ENCODE measurements around the gene EIF4B. TPM values are rescaled to one million over a fixed set of nuclear protein-coding genes. Genes with fewer than 3 reads are reported as not detected.
"Not testable (repeated sequence)": the region's sequence is repeated elsewhere in the genome, so short reads cannot be mapped to it uniquely, and the experiment has no call there.

Gene EIF4B
- total RNA-seq, 2 donors from 2014 or later = 272 to 383 TPM

DNA sequence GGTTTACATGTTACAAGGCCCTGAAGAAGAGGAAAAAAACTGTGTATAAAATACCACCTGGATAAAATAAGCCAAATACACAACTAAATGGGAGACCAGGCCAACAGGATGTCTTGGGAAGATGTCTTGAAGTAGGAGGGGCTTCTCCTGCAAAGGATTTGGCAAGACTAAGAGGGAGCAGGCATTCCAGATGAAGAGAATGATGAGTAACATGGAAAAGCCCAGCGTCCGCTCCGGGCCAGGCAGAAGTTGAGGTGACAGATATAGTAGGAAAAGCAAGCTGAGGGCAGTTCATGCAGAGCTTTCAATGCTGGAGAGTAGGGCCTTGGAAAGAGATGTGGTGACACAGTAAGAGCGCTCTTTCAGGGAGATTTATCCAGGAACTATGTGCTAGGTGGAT, 16.1 kb upstream of the EIF4B start:
- no peaks in the 10 kb centered on the region for H3K4me1 ChIP-seq
- DNase-seq (ENCODE audit: low spot score) = no peak
- no peak overlapping the region for H3K27ac ChIP-seq
- H3K9me3 ChIP-seq = no peaks in the 10 kb centered on the region
- no peak overlapping the region for H3K4me3 ChIP-seq
- no peaks in the 10 kb centered on the region for H3K36me3 ChIP-seq
- no peaks in the 10 kb centered on the region for H3K27me3 ChIP-seq
- TF ChIP-seq, protein P1, sequence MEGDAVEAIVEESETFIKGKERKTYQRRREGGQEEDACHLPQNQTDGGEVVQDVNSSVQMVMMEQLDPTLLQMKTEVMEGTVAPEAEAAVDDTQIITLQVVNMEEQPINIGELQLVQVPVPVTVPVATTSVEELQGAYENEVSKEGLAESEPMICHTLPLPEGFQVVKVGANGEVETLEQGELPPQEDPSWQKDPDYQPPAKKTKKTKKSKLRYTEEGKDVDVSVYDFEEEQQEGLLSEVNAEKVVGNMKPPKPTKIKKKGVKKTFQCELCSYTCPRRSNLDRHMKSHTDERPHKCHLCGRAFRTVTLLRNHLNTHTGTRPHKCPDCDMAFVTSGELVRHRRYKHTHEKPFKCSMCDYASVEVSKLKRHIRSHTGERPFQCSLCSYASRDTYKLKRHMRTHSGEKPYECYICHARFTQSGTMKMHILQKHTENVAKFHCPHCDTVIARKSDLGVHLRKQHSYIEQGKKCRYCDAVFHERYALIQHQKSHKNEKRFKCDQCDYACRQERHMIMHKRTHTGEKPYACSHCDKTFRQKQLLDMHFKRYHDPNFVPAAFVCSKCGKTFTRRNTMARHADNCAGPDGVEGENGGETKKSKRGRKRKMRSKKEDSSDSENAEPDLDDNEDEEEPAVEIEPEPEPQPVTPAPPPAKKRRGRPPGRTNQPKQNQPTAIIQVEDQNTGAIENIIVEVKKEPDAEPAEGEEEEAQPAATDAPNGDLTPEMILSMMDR (IDR thresholded peaks at IDR 0.05) = no peak

DNA sequence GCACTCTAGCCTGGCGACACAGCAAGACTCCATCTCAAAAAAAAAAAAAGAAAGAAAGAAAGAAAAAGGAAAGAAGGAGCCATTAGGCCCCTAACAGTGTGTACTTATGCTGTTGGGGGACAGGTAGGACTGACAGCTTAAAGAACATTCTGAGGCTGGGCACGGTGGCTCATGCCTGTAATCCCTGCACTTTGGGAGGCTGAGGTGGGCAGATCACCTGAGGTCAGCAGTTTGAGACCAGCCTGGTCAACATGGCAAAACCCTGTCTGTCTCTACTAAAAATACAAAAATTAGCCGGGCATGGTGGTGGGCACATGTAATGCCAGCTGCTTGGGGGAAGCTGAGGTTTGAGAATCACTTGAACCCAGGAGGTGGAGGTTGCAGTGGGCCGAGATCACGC, 14.0 kb upstream of the EIF4B start:
- not testable (repeated sequence) for H3K27me3 ChIP-seq; DNase-seq (ENCODE audit: low spot score); H3K4me3 ChIP-seq; H3K36me3 ChIP-seq; H3K4me1 ChIP-seq; H3K9me3 ChIP-seq; H3K27ac ChIP-seq

DNA sequence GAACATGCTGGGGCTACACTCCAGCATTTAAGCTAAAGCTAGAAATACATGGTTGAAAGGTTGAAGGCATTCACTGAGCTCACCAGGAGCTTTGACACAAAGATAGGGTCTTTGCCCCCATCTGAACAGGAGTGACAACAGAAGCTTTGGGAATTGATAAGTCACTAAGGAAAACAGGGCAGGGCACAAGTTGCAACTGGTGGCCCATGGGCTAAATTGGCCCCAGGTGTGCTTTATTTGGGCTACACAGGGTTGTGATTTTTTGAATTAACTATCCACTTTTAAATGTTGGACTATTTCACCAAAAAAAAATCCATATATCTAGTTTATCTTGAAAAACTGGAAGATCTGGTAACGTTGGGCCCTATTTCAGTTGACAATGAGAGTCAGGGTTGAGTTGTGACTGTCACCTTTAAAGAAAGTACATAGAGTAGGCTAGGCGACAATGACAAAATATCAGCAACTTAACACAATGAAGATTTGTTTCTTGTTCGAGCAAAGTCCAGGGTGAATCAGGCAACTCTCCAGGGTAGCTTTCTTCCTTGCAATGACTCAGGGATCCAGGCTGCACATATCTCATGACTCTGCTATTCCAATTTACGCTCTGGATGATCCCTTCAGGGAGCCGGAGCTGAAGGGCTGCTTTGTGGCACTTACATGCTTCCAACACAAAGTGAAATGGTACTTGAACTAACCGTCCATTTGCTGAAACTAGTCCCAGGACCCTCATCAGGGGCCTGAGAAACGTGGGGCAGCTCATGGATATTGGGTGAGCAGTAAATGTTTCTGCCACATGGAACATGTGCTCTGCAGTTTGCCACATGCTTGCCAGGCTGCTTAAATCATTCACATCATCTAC, 13.3 kb upstream of the EIF4B start:
- H3K4me1 ChIP-seq = no peaks in the 10 kb centered on the region
- no peak overlapping the region for H3K27ac ChIP-seq
- H3K9me3 ChIP-seq = no peaks in the 10 kb centered on the region
- H3K4me3 ChIP-seq = no peak overlapping the region
- no peak for DNase-seq (ENCODE audit: low spot score)
- no peaks in the 10 kb centered on the region for H3K36me3 ChIP-seq
- no peaks in the 10 kb centered on the region for H3K27me3 ChIP-seq
- TF ChIP-seq, protein P1 (IDR thresholded peaks at IDR 0.05) = no peak

DNA sequence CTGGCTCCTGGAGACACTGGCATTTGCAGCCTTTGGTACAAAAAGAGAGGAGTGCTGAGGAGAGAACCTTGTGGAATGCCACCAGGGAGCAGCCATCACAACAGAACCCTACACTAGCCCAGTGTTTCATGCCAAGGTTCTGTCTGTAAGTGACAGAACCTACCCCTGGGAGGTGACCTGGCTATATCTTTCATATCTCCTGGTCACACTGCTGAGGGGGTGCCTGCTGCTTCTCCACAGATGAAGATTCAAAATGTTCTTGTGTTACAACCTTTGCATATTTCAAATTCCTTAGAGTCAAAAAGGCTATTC, 12.7 kb upstream of the EIF4B start:
- no peak overlapping the region for H3K27ac ChIP-seq
- no peaks in the 10 kb centered on the region for H3K36me3 ChIP-seq
- no peak overlapping the region for H3K4me3 ChIP-seq
- H3K9me3 ChIP-seq = no peaks in the 10 kb centered on the region
- TF ChIP-seq, protein P1 (IDR thresholded peaks at IDR 0.05) = no peak
- H3K4me1 ChIP-seq = no peaks in the 10 kb centered on the region
- H3K27me3 ChIP-seq = no peaks in the 10 kb centered on the region
- no peak for DNase-seq (ENCODE audit: low spot score)

DNA sequence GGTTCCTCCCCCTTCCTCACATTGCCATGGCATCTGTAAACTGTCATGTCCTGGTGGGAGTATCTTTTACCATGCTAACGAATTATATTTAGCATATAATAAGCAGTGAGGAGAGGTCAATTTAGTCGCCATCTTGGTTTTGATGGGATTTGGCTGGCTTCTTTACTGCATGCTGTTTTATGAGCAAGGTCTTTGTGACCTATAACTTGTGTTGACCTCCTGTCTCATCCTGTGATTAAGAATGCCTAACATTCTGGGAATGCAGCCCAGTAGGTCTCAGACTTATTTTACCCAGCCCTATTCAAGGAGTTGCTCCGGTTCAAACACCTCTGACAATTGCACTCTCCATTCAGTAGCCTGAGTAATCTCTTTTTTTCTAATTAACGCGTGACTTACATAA, 2.1 kb upstream of the EIF4B start:
- TF ChIP-seq, protein P1 (IDR thresholded peaks at IDR 0.05) = no peak
- Histone ChIP-seq H3K4me3 (no peak overlapping the region), H3K4me1 (peaks cover 0 to 32% of the 10 kb centered on the region in 2 donors), H3K27ac (no peak overlapping the region), H3K27me3 (no peaks in the 10 kb centered on the region), H3K9me3 (no peaks in the 10 kb centered on the region), H3K36me3 (no peaks in the 10 kb centered on the region)
- DNase-seq (ENCODE audit: low spot score) = no peak

DNA sequence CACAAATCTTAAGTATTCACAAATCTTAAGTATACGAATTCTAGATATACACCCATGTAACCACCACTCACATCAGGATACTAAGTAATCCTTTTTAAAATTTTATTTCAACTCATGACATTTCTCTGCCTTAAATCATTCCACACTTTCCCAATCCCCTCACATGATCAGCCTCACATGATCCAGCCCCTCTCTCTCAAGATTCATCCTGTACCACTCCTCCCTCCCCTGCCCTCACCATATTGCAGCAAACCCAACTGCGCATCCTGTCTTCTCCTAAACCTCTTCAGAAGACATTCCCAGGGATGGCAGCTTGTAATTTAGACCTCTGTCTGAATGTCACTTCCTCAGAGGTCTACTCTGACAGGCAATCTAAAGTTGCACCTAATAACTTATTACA, 1.7 kb upstream of the EIF4B start:
- H3K27me3 ChIP-seq = no peaks in the 10 kb centered on the region
- H3K9me3 ChIP-seq = no peaks in the 10 kb centered on the region
- H3K4me3 ChIP-seq = no peak overlapping the region
- peaks cover 0 to 36% of the 10 kb centered on the region in 2 donors for H3K4me1 ChIP-seq
- TF ChIP-seq, protein P1 (IDR thresholded peaks at IDR 0.05) = no peak
- DNase-seq (ENCODE audit: low spot score) = no peak
- H3K27ac ChIP-seq = no peak overlapping the region
- H3K36me3 ChIP-seq = no peaks in the 10 kb centered on the region
